ENCODE results near the gene ULBP3.

ULBP3 gene

DNA sequence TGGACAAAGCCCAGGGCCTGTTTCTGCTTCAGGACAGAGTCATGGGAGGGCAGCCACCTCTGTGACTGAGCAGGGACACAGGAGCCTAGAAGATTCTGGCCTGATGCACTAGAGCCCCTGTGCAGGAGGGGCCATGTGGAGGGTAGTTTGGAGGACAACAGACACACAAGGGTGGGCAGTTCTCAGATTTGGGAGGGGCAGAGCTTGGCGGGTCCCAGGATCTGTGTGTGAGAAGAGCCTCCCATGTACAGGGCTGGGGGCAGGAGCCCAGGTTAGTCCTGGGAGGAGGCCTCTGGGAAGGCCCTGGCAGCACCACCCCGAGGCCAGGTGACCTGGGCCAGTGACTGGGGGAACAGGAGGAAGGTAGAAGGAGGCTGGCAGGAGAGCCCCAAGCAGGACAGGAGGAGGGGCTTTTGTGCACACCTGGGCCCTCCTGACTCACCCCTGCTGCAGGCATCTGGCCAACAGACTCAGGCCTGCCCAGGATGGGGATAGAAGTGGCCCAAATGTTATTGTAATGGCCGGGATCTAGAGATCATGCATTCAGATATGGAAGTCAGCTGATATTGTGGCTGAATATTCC, 1.4 kb upstream of the ULBP3 start:
- CTCF ChIA-PET, result interaction anchor here (0.6 to 2.7 kb wide), 16 partner anchors 17 to 348 kb away, joined by 3 to 25 read pairs (median 4); no protein-coding TSS in a partner anchor
- DNase-seq (ENCODE audit: extremely low spot score), result no peak
- TF ChIP-seq ARNT (IDR thresholded peaks at IDR 0.05) (no peak), ELF4 (IDR thresholded peaks at IDR 0.05) (no peak), FOXK2 (IDR thresholded peaks at IDR 0.05) (no peak), HDGF (IDR thresholded peaks at IDR 0.05; ENCODE audit: borderline replicate concordance) (no peak), SP1 (IDR thresholded peaks at IDR 0.05) (no peak), FOXM1 (IDR thresholded peaks at IDR 0.05; ENCODE audit: borderline replicate concordance) (no peak), LEF1 (IDR thresholded peaks at IDR 0.05; ENCODE audit: borderline replicate concordance) (no peak), BHLHE40 (IDR thresholded peaks at IDR 0.05; ENCODE audit: borderline replicate concordance) (no peak), L3MBTL2 (conservative IDR thresholded peaks at IDR 0.05) (no peak), ZNF384 (IDR thresholded peaks at IDR 0.05) (no peak), NFRKB (IDR thresholded peaks at IDR 0.05) (no peak), FOXA1 (IDR thresholded peaks at IDR 0.05) (no peak), SUZ12 (IDR thresholded peaks at IDR 0.05) (no peak), TARDBP (IDR thresholded peaks at IDR 0.05) (no peak), CTBP1 (IDR thresholded peaks at IDR 0.05; ENCODE audit: borderline replicate concordance) (no peak)
- TF ChIP-seq, protein P1, sequence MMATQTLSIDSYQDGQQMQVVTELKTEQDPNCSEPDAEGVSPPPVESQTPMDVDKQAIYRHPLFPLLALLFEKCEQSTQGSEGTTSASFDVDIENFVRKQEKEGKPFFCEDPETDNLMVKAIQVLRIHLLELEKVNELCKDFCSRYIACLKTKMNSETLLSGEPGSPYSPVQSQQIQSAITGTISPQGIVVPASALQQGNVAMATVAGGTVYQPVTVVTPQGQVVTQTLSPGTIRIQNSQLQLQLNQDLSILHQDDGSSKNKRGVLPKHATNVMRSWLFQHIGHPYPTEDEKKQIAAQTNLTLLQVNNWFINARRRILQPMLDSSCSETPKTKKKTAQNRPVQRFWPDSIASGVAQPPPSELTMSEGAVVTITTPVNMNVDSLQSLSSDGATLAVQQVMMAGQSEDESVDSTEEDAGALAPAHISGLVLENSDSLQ (IDR thresholded peaks at IDR 0.05), result no peak
- POLR2A ChIA-PET, result interaction anchor here (0.6 kb wide), 1 partner anchor 416 kb away, joined by 4 read pairs; no protein-coding TSS in a partner anchor

GRCh38 chr6:150069706-150070105, 785 bp upstream of the ULBP3 start:
- no peak for DNase-seq (ENCODE audit: extremely low spot score)
- CTCF ChIA-PET, result interaction anchor here (0.5 to 1.1 kb wide), 2 partner anchors 14 to 601 kb away, joined by 3 read pairs; no protein-coding TSS in a partner anchor
- POLR2A ChIA-PET, result no interaction called here
- no peak for TF ChIP-seq NFRKB (IDR thresholded peaks at IDR 0.05)
- no peak for TF ChIP-seq TARDBP (IDR thresholded peaks at IDR 0.05)
- no peak for TF ChIP-seq CTBP1 (IDR thresholded peaks at IDR 0.05; ENCODE audit: borderline replicate concordance)
- TF ChIP-seq, protein P1 (IDR thresholded peaks at IDR 0.05), result no peak
- TF ChIP-seq ZNF384 (IDR thresholded peaks at IDR 0.05), result no peak
- no peak for TF ChIP-seq LEF1 (IDR thresholded peaks at IDR 0.05; ENCODE audit: borderline replicate concordance)
- TF ChIP-seq HDGF (IDR thresholded peaks at IDR 0.05; ENCODE audit: borderline replicate concordance), result no peak
- TF ChIP-seq ELF4 (IDR thresholded peaks at IDR 0.05), result no peak
- no peak for TF ChIP-seq BHLHE40 (IDR thresholded peaks at IDR 0.05; ENCODE audit: borderline replicate concordance)
- no peak for TF ChIP-seq SP1 (IDR thresholded peaks at IDR 0.05)
- no peak for TF ChIP-seq SUZ12 (IDR thresholded peaks at IDR 0.05)
- no peak for TF ChIP-seq ARNT (IDR thresholded peaks at IDR 0.05)
- TF ChIP-seq FOXM1 (IDR thresholded peaks at IDR 0.05; ENCODE audit: borderline replicate concordance), result no peak
- TF ChIP-seq L3MBTL2 (conservative IDR thresholded peaks at IDR 0.05), result no peak
- no peak for TF ChIP-seq FOXK2 (IDR thresholded peaks at IDR 0.05)
- no peak for TF ChIP-seq FOXA1 (IDR thresholded peaks at IDR 0.05)

DNA sequence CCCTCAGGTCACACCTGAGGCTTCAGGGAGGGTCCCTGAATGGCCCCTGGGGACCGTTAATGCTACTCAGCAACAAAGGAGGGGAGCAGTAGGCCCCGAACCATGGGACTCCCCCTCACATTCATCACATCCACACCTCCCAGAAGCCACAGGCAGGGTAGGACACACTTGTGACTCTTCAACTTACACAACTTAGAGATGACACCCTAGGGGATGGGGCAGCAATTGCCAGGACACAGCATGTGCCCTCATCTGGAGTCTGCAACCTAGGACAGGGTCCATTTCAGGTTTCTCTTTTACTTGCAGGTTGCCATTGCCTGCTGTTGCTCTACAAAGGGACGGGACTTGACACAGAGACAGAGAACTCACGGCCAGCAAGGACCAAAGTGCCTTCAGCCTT, 770 bp downstream of the ULBP3 start:
- ChIA-PET POLR2A (interaction anchor here (1.5 kb wide), 1 partner anchor 14 kb away, joined by 9 read pairs; no protein-coding TSS in a partner anchor), CTCF (no interaction called here)
- TF ChIP-seq SP1 (IDR thresholded peaks at IDR 0.05), result no peak
- TF ChIP-seq SUZ12 (IDR thresholded peaks at IDR 0.05), result no peak
- TF ChIP-seq, protein P1 (IDR thresholded peaks at IDR 0.05), result no peak
- TF ChIP-seq FOXM1 (IDR thresholded peaks at IDR 0.05; ENCODE audit: borderline replicate concordance), result no peak
- TF ChIP-seq NFRKB (IDR thresholded peaks at IDR 0.05), result no peak
- TF ChIP-seq FOXA1 (IDR thresholded peaks at IDR 0.05), result no peak
- TF ChIP-seq FOXK2 (IDR thresholded peaks at IDR 0.05), result no peak
- no peak for TF ChIP-seq ELF4 (IDR thresholded peaks at IDR 0.05)
- TF ChIP-seq LEF1 (IDR thresholded peaks at IDR 0.05; ENCODE audit: borderline replicate concordance), result no peak
- TF ChIP-seq CTBP1 (IDR thresholded peaks at IDR 0.05; ENCODE audit: borderline replicate concordance), result no peak
- TF ChIP-seq HDGF (IDR thresholded peaks at IDR 0.05; ENCODE audit: borderline replicate concordance), result no peak
- TF ChIP-seq ARNT (IDR thresholded peaks at IDR 0.05), result no peak
- TF ChIP-seq ZNF384 (IDR thresholded peaks at IDR 0.05), result no peak
- no peak for TF ChIP-seq L3MBTL2 (conservative IDR thresholded peaks at IDR 0.05)
- TF ChIP-seq BHLHE40 (IDR thresholded peaks at IDR 0.05; ENCODE audit: borderline replicate concordance), result no peak
- no peak for TF ChIP-seq TARDBP (IDR thresholded peaks at IDR 0.05)
- no peak for DNase-seq (ENCODE audit: extremely low spot score)

DNA sequence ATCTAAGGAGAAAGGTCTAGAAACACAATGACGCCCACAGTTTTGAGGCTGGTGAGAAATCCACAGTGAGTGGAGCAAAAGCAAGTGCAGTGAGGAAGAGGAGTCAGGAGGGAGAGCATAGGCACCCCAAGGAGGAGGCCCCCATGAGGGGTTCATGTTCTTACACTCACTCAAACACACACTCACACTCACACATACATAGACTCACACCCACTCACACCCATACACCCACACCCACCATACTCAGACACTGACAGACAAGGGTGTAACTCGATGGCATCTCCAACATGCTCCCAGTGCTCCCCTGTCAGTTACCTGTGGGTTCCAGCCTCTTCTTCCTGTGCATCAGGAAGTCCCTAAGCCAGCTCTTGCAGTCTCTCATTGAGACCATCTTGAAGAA, 3.8 kb downstream of the ULBP3 start:
- no peak for DNase-seq (ENCODE audit: extremely low spot score)

More for the DNA sequence above, 3.8 kb downstream of the ULBP3 start:
- ChIA-PET CTCF (no interaction called here), POLR2A (no interaction called here)
- TF ChIP-seq ELF4 (IDR thresholded peaks at IDR 0.05) (no peak), CTBP1 (IDR thresholded peaks at IDR 0.05; ENCODE audit: borderline replicate concordance) (no peak), SUZ12 (IDR thresholded peaks at IDR 0.05) (no peak), ARNT (IDR thresholded peaks at IDR 0.05) (no peak), SP1 (IDR thresholded peaks at IDR 0.05) (no peak), FOXK2 (IDR thresholded peaks at IDR 0.05) (no peak), L3MBTL2 (conservative IDR thresholded peaks at IDR 0.05) (no peak), LEF1 (IDR thresholded peaks at IDR 0.05; ENCODE audit: borderline replicate concordance) (no peak), FOXA1 (IDR thresholded peaks at IDR 0.05) (no peak), NFRKB (IDR thresholded peaks at IDR 0.05) (no peak), TARDBP (IDR thresholded peaks at IDR 0.05) (no peak), BHLHE40 (IDR thresholded peaks at IDR 0.05; ENCODE audit: borderline replicate concordance) (no peak)
- TF ChIP-seq, protein P1 (IDR thresholded peaks at IDR 0.05), result no peak

Measured in HEK293T (cell line).